HG03280 (cell line): ENCODE measurements around the gene SMIM36.
"Not testable (repeated sequence)": the region's sequence is repeated elsewhere in the genome, so short reads cannot be mapped to it uniquely, and the experiment has no call there.

Source experiments
- ATAC-seq: cut with Tn5 transposase; IDR thresholded peaks from one replicate; pipeline ENCODE4 v1.9.1; 2021; ENCODE audit warnings: mild to moderate bottlenecking, moderate library complexity; ENCODE audit not compliant: unreplicated experiment

SMIM36 gene

GRCh38 chr17:55510986-55511721 lies at the start of gene SMIM36:
Gene SMIM36, minus strand, starts transcription at chr17:55511452.
- ATAC-seq: no peak

DNA sequence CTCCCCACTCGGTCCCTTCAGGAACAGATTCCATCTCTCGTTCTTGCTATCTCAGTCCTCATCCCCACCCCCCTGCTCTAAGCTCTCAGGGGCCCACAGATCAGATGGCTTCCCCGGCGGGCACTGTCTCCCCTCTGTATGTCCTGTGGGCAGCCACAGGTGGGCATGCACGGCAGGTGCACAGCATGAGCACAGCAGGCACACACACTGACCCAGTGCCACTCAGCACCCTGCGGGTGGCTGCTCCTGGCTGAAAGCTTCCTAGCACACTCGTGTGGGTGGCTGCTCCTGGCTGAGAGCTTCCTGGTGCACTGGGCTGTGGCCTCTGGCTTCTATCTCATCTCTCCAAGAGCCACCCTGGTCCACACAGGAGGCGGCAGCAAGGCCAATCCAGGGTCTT lies 44.5 kb upstream of the SMIM36 start:
- ATAC-seq: no peak

DNA sequence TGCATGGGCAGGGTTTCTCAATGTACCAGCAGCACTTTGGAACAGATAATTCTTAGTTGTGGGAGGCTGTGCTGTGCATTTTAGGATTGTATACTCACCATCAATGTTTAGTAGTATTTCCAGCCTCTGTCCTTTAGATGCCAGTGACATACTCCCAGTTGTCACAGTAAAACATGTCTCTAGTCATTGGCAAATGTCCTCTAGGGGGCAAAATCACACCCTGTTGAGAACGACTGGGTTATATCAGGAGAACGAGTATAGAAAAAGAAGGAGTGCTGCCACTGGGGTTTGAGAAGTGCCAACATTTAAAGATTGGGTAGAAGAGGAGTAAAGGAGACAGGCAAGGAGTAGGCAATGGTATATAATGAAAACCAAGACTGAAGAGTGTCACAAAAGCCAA lies 37.9 kb upstream of the SMIM36 start:
- ATAC-seq: no peak

- no peak for ATAC-seq
Measured at GRCh38 chr17:55546991-55547664, 35.9 kb upstream of the SMIM36 start.

- no peak for ATAC-seq
Measured at GRCh38 chr17:55546481-55546880, 35.2 kb upstream of the SMIM36 start.

DNA sequence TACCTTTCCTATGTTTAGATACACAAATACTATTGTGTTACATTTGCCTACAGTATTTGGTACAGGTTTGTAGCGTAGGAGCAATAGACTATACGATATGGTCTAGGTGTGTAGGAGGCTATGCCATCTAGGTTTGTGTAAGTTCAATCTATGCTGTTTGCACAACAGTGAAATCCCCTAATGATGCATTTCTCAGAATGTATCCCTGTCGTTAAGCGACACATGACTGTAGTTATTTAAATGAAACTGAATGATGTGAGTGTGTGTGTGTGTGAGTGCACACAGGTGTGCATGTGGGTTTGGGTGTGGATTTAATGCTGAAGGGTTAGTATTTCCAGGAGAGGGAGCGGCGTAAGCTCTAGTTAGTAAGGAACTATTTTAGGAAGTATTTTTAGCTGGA lies 34.6 kb upstream of the SMIM36 start:
- no peak for ATAC-seq

DNA sequence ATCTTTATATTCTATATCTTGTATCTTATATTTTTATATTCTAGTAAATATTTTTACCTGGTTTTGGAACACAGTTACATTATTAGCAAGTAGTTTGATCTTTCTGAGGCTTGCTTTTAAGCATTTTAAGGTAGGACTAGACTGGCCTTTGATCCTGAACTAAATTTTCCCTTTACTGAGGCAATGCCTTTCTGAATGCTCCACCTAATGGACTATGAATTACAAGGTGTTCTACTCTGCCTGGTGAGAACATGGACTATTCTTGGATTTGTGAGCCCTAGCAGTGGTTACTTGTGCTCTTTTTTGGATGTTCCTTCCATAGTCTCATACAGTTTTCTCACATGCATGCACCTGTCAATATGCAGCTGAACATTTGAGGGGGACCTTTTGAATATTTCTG lies 32.5 kb upstream of the SMIM36 start:
- no peak for ATAC-seq

GRCh38 chr17:55540414-55541091 lies 29.3 kb upstream of the SMIM36 start:
- no peak for ATAC-seq

DNA sequence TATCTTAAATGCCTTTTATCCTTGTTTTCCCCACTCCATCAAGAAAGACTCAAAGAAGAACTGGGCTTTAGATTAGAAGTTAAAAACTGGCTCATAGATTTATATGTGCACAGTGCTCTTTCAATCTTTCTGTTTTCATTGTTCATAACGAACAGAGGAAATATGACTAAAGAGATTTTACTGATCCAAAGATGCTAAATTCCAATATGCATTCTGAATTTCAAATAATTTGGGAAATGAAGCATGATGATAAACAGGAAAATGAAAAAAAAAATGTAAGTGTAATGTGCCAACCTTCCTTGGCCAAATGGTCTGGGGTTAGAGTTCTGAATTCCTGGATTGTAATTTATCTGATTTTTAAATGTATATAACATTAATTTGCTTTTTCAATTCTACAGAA lies 25.0 kb upstream of the SMIM36 start:
- ATAC-seq: no peak

DNA sequence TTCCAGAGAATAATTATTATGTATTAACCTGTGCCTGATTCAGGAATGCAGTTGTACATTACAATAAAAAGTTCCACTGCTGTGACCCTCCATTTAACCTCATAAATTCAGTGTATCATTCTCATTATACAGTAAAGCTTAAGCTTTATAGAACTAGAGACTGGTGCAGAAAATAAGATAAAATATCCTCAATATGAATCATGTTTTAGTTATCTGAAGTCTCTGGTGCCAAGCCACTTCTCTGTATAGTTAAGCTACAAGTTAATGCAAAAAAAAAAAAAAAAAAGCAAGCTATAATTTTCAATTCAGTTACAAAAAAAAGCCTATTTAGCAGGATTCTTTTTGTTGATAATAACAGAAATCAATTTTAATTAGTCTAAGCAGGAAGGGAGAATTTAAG lies 22.4 kb upstream of the SMIM36 start:
- ATAC-seq: no peak

GRCh38 chr17:55532670-55533069 lies 21.4 kb upstream of the SMIM36 start:
- no peak for ATAC-seq

DNA sequence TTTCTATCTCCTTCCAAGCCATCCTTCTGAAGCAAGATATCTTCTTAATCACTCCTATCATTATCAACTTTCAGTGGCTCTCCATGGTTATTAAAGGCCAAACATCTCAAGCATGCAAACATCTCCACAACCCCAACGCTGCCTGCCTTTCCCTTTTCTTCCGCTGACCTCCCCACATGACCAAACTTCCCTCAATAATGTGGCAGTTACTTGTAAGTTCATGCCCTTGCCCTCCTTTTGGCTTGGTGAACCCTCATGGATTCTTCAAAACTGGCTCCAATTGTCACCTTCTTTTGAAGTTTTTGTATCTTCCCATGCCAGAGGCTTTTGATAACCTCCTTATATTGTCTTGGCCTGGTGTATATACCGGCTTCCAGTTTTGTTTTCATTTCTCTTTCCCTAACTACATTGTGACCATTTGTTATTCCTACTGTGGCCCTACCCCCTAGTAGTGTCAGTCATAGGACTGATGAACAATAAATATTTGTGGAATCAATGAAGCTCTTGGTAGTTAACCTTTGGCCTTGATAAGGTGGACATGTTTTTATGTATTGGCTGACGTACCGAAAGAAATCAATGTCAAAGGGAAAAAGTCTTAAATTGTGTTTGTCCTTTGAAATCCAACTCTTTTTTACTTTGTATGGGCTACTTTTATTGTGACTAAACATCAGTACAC lies 19.9 kb upstream of the SMIM36 start:
- no peak for ATAC-seq

DNA sequence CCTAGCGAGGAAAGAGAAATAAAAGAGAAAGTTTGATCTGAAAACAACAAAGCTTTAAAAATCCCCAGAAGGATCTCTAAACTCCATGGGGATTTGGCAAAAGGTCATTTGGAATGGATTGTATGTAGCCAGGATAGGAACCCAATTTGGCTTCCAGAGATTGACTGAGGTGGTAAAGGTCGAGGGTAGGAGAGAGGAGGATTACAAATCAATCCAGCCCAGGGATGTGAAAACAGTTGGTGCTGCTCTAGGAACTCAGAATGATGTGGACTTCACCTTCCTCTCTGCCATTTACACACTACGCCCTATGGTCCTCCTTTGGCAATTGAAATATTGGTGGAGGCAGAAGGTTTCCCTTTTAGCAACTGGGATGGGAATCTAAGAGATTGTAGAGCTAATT lies 18.8 kb upstream of the SMIM36 start:
- no peak for ATAC-seq

- no peak for ATAC-seq
Measured at GRCh38 chr17:55527540-55528118, 16.4 kb upstream of the SMIM36 start.

DNA sequence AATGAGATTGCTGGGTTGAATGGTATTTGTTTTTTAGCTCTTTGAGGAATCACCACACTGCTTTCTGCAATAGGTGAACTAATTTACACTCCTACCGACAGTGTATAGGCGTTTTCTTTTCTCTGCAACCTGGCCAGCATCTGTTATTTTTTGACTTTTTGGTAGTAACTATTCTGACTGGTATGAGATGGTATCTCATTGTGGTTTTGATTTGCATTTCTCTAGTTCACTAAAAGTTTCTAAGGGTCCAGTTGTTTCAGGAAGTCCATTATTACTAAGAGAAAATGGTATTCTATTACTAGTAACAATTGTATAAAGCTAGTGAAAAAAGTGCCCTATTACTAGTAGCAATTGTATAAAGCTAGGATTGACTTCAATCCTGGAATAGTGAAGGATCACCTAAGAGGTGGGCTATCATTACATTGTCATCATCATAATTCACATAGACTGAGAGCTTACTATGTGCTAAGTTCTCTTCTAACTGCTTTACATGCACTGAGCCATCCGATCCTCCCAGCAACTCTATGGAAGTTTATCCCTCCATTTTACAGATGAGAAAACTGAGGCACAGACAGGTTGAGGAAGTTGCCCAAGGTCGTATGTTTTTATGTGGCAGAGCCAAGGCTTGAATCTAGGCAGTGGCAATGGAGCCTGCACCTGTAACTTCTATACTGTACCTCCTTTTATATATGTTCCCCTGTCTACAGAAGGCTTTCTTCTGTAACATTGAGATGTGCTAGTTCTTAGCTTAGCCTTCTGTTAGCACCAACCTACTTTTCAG lies 13.4 kb upstream of the SMIM36 start:
- ATAC-seq: peak; percentile 49

GRCh38 chr17:55523032-55523431 lies 11.8 kb upstream of the SMIM36 start:
- ATAC-seq: not testable (repeated sequence)

- no peak for ATAC-seq
Measured at GRCh38 chr17:55521186-55521585, 9.9 kb upstream of the SMIM36 start.

DNA sequence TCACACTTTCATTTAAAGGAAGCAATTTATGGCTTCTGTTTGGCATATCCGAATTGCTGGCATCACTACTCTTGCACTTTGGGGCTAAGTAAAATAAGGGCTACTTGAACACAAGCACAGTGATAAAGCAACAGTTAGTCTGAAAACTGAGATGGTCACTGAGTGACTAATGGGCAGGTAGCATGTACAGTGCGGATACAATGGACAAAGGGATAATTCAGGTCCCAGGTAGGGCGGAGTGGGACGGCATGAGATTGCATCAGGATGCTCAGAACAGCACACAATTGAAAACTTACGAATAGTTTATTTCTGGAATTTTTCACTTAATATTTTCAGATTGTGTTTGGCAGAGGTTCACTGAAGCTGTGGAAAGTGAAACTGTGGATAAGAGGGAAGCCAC lies 9.2 kb upstream of the SMIM36 start:
- ATAC-seq: no peak

- no peak for ATAC-seq
Measured at GRCh38 chr17:55518510-55518909, 7.3 kb upstream of the SMIM36 start.

DNA sequence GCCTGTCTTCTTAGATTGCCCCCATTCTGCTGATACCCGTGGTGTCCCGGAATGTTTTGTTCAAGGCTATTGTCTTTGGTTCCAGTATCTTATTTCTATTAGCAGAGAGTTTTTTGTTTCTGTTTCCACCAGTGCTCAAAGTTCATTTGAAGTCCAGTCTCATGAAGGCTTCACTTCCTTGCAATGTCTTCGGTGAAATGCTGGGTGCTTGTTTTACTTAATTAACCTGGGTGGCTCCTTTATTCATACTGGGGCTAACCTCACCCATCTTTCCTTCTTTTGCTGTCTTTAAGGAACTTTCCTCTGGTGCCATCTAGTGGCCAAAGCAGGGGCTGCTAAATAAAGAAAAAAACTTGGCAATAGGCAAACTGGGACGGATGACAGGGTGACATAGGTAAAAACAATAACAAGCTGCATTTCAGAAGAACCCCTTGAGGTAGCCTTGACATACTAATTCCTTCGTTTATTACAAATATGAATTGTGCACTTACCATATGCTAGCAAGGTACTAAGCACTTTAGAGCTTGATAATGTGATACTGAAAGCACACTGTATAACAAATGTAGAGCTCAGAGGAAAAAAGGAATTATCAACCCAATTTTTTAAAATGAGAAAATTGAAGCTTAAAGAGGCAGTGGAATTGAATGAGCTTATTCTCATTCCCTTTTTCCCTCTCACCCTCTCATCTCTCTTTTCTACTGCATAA lies 2.8 kb upstream of the SMIM36 start:
- ATAC-seq: peak; percentile 60
